Prostate gland (tissue), 2 donors: ENCODE measurements around the gene PXDC1.

Source experiments
- POLR2A ChIP-seq: fragments of 450-650 bp; IDR thresholded peaks from one replicate; pipeline ENCODE4 v1.6.1; 2016; ENCODE audit warnings: antibody characterized with exemption, mild to moderate bottlenecking
- POLR2AphosphoS5 ChIP-seq: sonication (generic); formaldehyde crosslinking; IDR thresholded peaks from one replicate; pipeline ENCODE4 v1.6.1; 2017; ENCODE audit warnings: antibody characterized with exemption
- TF ChIP-seq, protein P1 (sequence below), 4 experiments: fragments of 200-600 bp in 2 of 4; fragments of 450-650 bp in 2 of 4; sonication (generic) in 2 of 4; IDR thresholded peaks; 1 replicate in 3 of 4; 2 replicates in 1 of 4; pipeline ENCODE4 v1.5.1; 2016 to 2019; ENCODE audit warnings: antibody characterized with exemption in 4 of 4, mild to moderate bottlenecking in 2 of 4, moderate library complexity in 2 of 4

DNA sequence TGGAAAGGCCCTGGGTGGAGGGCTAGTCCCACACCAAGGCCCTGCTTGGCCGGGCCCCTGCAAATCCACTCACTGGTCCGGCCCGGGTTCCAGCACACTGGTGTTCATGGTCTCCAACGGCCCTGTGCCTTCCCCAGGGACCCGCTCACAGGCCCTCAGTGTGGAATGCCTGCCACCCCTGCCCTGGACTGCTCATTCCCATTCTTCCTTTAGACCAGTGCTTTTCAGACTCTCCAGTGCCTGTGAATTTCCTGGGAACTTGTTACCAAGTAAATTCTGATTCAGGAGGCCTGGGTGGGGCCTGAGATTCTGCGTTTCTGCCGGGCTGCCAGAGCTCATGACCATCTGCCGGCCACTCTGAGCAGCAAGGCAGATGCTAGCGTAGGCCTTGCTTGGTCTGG, 5.7 kb upstream of the PXDC1 start:
- TF ChIP-seq POLR2A (no peak), POLR2AphosphoS5 (no peak)
- TF ChIP-seq, protein P1, sequence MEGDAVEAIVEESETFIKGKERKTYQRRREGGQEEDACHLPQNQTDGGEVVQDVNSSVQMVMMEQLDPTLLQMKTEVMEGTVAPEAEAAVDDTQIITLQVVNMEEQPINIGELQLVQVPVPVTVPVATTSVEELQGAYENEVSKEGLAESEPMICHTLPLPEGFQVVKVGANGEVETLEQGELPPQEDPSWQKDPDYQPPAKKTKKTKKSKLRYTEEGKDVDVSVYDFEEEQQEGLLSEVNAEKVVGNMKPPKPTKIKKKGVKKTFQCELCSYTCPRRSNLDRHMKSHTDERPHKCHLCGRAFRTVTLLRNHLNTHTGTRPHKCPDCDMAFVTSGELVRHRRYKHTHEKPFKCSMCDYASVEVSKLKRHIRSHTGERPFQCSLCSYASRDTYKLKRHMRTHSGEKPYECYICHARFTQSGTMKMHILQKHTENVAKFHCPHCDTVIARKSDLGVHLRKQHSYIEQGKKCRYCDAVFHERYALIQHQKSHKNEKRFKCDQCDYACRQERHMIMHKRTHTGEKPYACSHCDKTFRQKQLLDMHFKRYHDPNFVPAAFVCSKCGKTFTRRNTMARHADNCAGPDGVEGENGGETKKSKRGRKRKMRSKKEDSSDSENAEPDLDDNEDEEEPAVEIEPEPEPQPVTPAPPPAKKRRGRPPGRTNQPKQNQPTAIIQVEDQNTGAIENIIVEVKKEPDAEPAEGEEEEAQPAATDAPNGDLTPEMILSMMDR (IDR thresholded peaks at IDR 0.05): no peak
